HFF-Myc (cell line): ENCODE data around the gene NIPA2.

Source experiments
- DNase-seq: peaks from one replicate; pipeline ENCODE4 v3.0.0-alpha.2; 2011; ENCODE audit warnings: low read depth; ENCODE audit errors: extremely low read depth
- H3K4me3 ChIP-seq: replicated peaks from 2 replicates; pipeline ENCODE4 v1.5.1; 2011; ENCODE audit warnings: low read depth, mild to moderate bottlenecking, control low read depth, low read length
- TF ChIP-seq, protein P1 (sequence below): IDR thresholded peaks from 2 replicates; pipeline ENCODE4 v1.5.1; 2012; ENCODE audit warnings: mild to moderate bottlenecking, low read depth, low read length, control low read depth; ENCODE audit errors: missing control alignments

The NIPA2 gene

GRCh38 chr15:22839046-22839695 is 705 bp downstream of the NIPA2 start:
- TF ChIP-seq, protein P1, sequence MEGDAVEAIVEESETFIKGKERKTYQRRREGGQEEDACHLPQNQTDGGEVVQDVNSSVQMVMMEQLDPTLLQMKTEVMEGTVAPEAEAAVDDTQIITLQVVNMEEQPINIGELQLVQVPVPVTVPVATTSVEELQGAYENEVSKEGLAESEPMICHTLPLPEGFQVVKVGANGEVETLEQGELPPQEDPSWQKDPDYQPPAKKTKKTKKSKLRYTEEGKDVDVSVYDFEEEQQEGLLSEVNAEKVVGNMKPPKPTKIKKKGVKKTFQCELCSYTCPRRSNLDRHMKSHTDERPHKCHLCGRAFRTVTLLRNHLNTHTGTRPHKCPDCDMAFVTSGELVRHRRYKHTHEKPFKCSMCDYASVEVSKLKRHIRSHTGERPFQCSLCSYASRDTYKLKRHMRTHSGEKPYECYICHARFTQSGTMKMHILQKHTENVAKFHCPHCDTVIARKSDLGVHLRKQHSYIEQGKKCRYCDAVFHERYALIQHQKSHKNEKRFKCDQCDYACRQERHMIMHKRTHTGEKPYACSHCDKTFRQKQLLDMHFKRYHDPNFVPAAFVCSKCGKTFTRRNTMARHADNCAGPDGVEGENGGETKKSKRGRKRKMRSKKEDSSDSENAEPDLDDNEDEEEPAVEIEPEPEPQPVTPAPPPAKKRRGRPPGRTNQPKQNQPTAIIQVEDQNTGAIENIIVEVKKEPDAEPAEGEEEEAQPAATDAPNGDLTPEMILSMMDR, result no peak
- peak overlapping the region; percentile 87 for H3K4me3 ChIP-seq
- no peak for DNase-seq

DNA sequence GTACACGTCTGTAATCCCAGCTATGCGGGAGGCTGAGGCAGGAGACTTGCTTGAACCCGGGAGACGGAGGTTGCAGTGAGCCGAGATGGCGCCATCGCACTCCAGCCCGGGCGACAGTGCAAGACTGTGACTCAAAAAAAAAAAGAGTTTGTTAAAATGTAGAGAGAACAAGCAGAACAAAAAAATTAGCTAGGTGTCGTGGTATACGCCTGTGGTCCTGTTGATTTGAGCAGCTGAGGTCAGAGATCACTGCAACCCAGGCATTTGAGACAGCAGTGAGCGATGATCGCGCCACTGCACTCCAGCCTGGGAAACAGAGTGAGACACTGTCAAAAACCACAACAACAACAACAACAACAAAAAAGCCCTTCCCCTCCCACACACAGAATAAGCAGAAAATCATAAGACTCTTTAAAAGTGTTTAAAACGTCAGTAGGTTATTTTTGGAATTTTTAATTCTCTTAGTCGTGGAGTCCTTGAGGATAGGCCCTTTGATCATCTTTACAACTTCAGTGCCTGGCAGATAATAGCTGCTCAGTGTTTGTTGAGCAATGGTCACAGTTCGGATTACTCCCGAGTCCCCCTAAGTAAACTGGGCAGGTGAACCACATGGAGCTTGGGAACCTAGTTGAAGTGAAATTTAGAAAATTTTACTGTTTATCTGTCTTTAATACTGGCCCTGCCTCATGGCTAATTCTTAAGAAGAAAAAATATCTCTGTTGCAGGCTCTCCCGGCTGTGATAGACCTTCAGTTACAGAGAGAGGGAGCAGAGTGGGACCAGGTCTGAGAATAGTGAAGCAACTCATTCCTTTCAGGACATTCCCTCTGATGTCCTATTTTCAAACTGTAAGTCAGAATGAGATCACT is 6.2 kb downstream of the NIPA2 start:
- no peak for DNase-seq
- H3K4me3 ChIP-seq, result no peak overlapping the region
- TF ChIP-seq, protein P1, result no peak

DNA sequence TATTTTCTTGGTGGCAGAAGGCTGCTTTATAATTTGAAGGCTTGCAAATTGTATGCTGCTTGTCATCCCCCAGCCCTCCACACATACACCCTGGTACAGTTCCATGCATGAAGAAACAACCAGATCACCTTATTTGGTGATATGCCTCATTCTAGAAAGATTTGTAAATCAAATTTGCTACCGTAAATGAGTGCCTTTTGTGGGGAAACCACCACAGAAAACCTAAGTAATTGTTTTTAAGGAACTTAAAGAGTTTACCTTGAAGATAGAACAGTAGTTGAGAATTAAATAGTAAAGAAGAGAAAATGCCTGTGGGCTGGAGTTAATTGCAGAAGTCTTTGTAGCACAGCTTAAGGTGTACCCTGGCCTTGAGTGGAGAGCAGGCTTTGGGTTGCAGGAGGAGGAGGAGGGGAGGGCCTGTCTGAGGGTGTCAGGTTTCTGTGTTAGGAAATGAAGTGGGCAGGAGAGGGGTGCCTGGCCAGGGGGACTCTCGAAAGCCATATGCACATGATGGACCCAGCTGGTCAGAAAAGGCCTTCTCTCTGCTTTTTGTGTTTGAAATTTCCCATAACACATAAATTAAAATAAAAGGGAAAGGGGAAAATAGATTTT is 6.9 kb downstream of the NIPA2 start:
- H3K4me3 ChIP-seq, result no peak overlapping the region
- TF ChIP-seq, protein P1, result no peak

DNA sequence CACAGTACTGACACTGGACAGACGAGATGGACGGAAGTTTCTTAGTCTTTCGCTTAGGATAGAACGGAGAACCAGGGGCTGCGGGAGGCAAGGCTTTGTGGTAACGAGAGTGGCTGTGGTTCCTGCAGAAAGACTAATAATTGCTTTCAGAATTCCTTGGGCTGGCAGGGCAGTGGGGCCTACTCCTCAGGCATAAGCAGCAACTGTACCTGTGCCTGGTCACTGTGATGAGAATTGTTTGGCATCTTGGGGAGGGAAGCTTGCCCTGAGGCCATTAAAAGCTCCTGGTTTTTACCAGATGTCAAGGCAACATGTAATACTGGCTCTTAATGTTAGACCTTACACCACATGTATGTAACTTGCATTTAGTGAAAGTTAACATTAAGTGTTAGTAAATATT is 7.6 kb downstream of the NIPA2 start:
- DNase-seq, result no peak
- TF ChIP-seq, protein P1, result no peak
- H3K4me3 ChIP-seq, result no peak overlapping the region

More for the DNA sequence above, 6.9 kb downstream of the NIPA2 start:
- no peak for DNase-seq

- H3K4me3 ChIP-seq, result no peak overlapping the region
- TF ChIP-seq, protein P1, result no peak
- DNase-seq, result no peak
These were observed 11.6 kb downstream of the NIPA2 start for GRCh38 chr15:22850055-22850454.

- H3K4me3 ChIP-seq, result no peak overlapping the region
- DNase-seq, result no peak
- TF ChIP-seq, protein P1, result no peak
These were observed 13.0 kb downstream of the NIPA2 start for GRCh38 chr15:22851513-22851912.
